ENCODE results near the gene TBC1D22A.
"Not testable (repeated sequence)": the region's sequence is repeated elsewhere in the genome, so short reads cannot be mapped to it uniquely, and the experiment has no call there.

Gene TBC1D22A

GRCh38 chr22:46762238-46763050 is at the start of gene TBC1D22A:
Gene TBC1D22A, plus strand, starts transcription at chr22:46762650. Its CDS starts 137 bp downstream, at chr22:46762787.
- peak; percentile 85 to 90 for DNase-seq (ENCODE audit: low read depth in 2 of 2, low spot score in 1 of 2)

GRCh38 chr22:46714550-46714949 is 47.9 kb upstream of the TBC1D22A start:
- DNase-seq (ENCODE audit: low read depth in 2 of 2, low spot score in 1 of 2) = no peak

- no peak for DNase-seq (ENCODE audit: low read depth in 2 of 2, low spot score in 1 of 2)
Observed at GRCh38 chr22:46719921-46720320, 42.5 kb upstream of the TBC1D22A start.

GRCh38 chr22:46721501-46722085 is 40.9 kb upstream of the TBC1D22A start:
- no peak for DNase-seq (ENCODE audit: low read depth in 2 of 2, low spot score in 1 of 2)

- DNase-seq (ENCODE audit: low read depth in 2 of 2, low spot score in 1 of 2) = no peak
Observed at GRCh38 chr22:46723882-46724281, 38.6 kb upstream of the TBC1D22A start.

GRCh38 chr22:46725096-46725495 is 37.4 kb upstream of the TBC1D22A start:
- DNase-seq (ENCODE audit: low read depth in 2 of 2, low spot score in 1 of 2) = no peak

GRCh38 chr22:46726066-46726985 is 36.1 kb upstream of the TBC1D22A start:
- DNase-seq (ENCODE audit: low read depth in 2 of 2, low spot score in 1 of 2) = no peak

- no peak for DNase-seq (ENCODE audit: low read depth in 2 of 2, low spot score in 1 of 2)
Observed at GRCh38 chr22:46726986-46727317, 35.5 kb upstream of the TBC1D22A start.

- no peak for DNase-seq (ENCODE audit: low read depth in 2 of 2, low spot score in 1 of 2)
Observed at GRCh38 chr22:46727813-46728364, 34.6 kb upstream of the TBC1D22A start.

- no peak for DNase-seq (ENCODE audit: low read depth in 2 of 2, low spot score in 1 of 2)
Observed at GRCh38 chr22:46728470-46728869, 34.0 kb upstream of the TBC1D22A start.

- DNase-seq (ENCODE audit: low read depth in 2 of 2, low spot score in 1 of 2) = no peak
Observed at GRCh38 chr22:46730568-46731245, 31.7 kb upstream of the TBC1D22A start.

GRCh38 chr22:46731246-46732040 is 31.0 kb upstream of the TBC1D22A start:
- DNase-seq (ENCODE audit: low read depth in 2 of 2, low spot score in 1 of 2) = no peak

GRCh38 chr22:46732041-46732379 is 30.4 kb upstream of the TBC1D22A start:
- DNase-seq (ENCODE audit: low read depth in 2 of 2, low spot score in 1 of 2) = no peak

GRCh38 chr22:46732513-46732912 is 29.9 kb upstream of the TBC1D22A start:
- no peak for DNase-seq (ENCODE audit: low read depth in 2 of 2, low spot score in 1 of 2)

- not testable (repeated sequence) for DNase-seq (ENCODE audit: low read depth in 2 of 2, low spot score in 1 of 2)
Observed at GRCh38 chr22:46734213-46734722, 28.2 kb upstream of the TBC1D22A start.

- no peak for DNase-seq (ENCODE audit: low read depth in 2 of 2, low spot score in 1 of 2)
Observed at GRCh38 chr22:46734830-46735453, 27.5 kb upstream of the TBC1D22A start.

GRCh38 chr22:46735747-46736608 is 26.5 kb upstream of the TBC1D22A start:
- no peak for DNase-seq (ENCODE audit: low read depth in 2 of 2, low spot score in 1 of 2)

- DNase-seq (ENCODE audit: low read depth in 2 of 2, low spot score in 1 of 2) = no peak
Observed at GRCh38 chr22:46736705-46737104, 25.7 kb upstream of the TBC1D22A start.
